Inflammatory macrophage treated with lipopolysaccharide for 4 hours (primary cell): ENCODE data around the gene SMARCD1.
A peak's percentile ranks its signal among the peaks of the same experiment; 100 is the strongest.
"Not testable (repeated sequence)": the region's sequence is repeated elsewhere in the genome, so short reads cannot be mapped to it uniquely, and the experiment has no call there.

Experiments
- DNase-seq: peaks from one replicate; pipeline ENCODE4 v3.0.0-alpha.2; 2020

SMARCD1 gene

DNA sequence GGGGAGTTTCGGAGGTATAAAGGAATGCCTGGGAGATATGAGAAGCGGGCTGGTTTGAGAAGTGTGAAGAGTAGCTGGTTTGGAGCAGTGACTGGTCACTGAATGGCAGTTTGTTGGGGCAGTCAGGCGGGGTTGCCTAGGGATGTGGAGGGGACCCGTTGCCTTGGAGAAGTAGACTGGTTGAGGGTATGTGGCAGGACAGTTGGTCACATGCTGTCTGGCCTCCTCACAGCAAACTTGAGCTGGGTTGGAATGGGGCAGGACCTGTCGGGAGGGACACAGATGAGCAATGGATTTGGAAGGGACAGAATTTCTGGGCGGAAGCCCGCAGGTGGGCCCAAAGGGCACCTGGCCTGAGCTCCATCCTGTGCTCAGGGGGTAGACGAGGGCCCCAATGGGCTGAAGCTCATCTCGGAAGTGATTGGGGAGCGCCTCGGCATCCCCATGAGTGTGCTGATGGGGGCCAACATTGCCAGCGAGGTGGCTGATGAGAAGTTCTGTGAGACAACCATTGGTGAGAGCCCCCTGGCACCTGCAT, 20.8 kb downstream of the SMARCD1 start:
- DNase-seq = no peak

DNA sequence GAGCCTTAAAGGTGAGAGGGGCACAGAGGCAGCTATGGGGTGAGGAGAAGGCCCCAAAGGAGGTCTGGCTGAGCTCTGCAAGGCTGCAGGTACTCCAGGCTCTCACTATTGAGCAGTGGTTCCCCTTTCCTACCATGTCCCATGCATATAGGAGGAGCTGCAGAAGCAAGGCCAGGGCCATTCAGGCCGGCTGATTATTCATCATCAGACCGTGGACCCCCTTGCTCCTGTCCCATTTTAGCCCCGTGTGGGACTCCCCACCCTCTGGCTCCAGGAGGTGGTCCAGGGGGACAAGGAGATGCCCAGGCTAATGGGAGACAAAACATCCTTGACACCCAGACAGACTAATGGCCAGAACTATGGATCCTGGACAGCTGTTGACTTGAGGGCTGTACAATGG, 21.8 kb downstream of the SMARCD1 start:
- no peak for DNase-seq

DNA sequence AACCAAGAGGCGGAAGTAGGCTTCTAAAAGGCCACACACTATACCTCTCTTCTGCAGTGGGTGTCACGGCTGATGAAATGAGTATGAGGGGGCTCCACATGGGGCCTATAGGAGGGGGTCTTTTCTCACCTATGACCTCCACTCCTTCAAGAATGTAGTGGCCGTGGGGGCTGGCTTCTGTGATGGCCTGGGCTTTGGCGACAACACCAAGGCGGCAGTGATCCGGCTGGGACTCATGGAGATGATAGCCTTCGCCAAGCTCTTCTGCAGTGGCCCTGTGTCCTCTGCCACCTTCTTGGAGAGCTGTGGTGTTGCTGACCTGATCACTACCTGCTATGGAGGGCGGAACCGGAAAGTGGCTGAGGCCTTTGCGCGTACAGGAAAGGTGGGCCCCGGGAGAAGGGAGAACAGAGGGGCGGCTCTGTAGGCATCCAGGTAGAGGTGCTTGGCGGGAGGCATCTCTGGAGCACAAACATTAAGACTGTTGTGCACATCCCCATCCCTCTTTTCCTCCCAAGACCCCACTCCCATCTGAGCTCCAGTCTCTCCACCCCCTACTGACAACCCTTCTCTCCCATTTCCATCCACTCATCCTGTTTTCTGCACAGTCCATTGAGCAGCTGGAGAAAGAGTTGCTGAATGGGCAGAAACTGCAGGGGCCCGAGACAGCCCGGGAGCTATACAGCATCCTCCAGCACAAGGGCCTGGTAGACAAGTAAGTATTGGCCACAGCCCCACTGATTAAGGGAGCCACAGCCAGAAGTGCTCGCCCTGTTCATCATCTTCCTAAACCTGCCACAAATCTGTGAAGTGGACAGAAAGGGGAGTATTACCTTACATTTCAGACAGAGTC, 22.5 kb downstream of the SMARCD1 start:
- no peak for DNase-seq

DNA sequence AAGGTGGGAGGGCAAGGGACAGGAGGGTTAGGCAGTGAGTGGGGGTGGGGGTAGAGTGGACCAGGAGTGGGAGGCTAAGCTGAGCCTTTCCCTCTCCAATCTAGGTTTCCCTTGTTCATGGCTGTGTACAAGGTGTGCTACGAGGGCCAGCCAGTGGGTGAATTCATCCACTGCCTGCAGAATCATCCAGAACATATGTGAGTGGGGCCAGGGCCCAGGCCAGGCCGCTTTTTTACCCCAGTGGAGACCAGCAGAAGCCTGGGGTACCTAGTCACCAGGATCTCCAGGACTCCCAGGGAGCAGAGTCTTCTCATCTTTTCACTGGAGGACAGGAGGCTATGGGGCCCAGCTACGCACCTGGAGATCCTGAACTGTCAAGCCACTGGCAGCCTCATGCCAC, 24.2 kb downstream of the SMARCD1 start:
- no peak for DNase-seq

DNA sequence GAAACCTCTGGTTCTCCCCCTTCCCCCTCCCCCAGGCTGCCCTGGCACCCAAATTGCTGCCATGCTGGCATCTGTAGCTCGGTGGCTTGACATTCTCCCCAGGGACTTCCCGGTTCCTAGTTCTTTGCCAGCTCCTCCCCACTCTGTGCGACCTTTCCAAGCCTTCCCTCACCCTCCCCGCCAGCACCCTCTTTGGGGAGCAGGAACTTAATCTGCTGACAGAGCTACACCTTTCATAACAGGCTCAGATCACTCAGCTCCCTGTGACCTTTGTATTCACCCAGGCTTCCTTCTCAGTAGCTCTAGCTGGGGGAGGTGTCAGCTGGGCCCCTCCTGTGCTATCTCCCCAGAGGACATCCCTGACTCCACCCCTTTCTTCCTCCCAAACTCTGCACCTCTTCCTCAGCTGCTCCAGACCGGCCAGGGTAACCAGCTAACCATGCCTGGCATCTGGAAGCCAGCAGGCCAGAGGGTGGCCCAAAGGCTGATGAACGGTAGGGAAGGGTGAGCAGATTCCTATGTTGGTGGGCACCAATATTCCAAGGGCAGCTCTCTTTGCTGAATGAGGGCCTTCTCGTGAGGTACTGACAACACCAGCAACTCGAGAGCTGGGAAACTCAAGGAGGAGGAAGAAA, 25.1 kb downstream of the SMARCD1 start:
- DNase-seq = peak; percentile 76

DNA sequence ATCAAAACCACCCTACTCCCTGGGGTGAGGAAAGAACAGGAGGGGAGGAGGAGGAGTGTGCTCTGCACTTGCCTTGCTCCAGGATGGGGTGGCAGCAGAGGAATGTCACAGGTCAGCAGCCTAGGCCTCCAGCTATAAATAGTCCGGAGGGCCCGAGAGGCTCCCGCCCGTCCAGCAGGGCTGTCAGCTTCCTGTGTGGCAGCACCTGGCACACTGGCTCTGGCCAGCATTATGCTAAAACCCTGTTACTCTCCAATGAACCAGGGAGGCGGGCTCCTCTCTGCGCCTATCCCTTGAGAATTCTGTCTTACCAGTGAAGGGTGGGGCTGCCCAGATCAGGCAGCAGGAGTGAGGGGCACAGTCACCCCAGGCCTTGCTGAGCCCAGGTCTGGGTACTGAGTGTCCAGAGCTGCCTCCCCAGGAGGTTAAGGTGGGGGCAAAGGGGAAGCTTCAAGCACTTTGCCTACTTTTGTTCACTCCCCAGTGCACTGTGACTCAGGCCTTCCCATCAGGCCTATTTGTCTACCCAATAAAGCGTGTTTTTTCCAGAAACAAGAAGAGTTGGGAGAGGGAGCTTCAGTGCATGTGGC, 25.7 kb downstream of the SMARCD1 start:
- DNase-seq = peak; percentile 22

DNA sequence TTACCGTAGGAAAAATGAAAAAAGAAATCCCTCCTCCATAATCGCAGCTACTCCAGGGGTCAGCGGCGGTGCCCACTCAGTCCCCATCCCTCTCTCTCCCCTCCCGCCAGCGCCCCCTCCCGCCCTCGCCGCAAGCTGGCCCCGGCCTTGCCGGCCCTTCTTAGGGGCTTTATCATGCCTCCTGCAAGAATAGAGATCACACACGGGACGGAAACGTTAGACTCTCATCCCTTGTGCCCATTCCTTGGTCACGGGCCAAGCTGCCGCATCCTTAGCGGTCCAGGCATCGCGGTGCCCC, 26.2 kb downstream of the SMARCD1 start:
- no peak for DNase-seq

DNA sequence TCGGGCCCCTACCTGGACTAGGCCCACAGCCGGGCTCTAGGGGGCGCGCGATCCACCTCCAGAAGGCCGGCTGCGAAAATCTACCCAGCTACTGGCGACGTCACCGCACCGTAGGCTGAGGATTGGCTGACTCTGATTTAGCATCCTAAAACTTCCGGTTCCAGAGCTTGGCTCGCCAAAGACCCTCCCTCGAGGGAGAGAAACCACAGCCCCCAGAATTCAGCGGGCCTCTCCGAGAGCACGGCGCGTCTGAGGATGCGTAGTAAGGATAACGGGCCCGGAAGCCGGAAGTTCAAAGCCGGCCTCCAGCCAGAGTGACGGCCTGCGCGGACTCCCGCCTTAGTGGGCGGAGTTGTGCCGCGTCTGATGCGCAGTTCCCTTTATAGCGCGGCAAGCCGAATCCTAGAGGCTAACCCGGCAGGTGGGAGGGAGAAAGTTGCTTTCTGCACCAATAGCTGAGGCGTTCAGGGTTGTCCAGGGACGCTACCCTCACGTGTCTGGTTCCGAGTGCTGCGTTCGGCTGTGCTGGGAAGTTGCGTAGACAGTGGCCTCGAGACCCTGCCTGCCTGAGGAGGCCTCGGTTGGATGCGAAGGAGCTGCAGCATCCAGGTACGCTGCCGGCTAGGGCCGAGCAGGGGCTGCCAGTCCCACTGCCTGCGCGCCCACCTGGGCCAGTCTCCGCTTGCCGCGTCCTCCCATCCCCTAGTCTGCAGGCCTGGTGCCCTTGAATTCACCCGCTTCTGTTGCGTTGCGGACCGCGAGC, 26.7 kb downstream of the SMARCD1 start, which contains the start of gene COX14:
Gene COX14 (plus strand): TSS at position 544 of the 763 bp plus-strand sequence. CDS start 7,808 bp downstream, outside the sequence.
- DNase-seq = peak; percentile 100

DNA sequence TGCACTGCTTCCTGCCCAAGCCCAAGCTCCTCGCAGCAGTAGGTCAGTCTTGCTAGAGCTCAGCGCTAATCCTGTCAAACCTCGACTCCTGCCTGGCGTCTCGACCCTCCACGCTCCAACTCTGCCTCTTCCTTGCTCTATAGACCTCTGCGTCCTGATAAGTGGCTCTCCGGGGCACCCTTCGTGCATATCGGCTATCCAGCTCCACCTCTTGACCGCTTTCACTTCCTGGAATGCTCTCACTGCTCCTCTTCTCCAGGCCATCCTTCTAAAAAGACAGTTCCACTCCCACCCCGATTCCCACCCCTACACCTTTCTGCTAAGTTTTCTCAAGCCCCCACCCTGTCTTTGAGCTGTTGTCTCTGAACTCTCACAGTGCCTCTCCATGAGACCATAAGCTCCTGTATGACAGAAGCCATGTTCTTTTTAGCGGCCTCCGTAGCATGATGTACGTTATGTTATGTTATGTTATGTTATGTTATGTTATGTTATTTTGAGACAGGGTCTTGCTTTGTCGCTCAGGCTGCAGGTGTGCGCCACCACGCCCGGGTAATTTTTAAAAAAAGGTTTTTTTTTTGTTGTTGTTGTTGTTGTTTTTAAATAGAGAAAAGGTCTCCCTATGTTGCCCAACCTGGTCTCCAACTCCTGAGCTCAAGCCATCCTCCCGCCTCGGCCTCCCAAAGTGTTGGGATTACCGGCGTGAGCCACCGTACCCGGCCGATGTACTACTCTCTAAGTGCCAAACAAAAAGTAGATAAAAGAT, 27.5 kb downstream of the SMARCD1 start:
- peak; percentile 59 for DNase-seq

DNA sequence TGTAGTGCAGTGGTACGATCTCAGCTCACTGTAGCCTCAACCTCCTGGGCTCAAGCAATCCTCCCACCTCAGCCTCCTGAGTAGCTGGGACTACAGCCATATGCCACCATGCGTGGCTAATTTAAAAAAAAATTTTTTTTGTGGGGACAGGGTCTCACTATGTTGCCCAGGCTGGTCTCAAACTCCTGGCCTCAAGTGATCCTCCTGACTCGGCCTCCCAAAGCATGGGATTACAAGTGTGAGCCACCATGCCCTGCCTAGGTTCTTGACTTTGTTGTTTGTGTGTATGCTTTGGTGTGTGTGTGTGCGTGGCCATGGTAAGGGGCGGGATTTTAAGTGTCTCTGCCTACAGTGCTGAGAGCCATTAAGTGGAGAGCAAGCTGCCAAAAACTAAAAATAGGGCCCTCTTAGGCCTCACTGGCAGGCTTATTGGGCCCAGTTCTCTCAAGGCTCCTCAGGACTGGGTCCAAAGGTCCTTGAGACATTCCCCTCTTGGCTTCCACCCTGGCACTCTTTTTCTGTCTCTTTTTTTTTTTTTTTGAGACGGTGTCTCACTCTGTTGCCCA, 32.0 kb downstream of the SMARCD1 start:
- DNase-seq = no peak

DNA sequence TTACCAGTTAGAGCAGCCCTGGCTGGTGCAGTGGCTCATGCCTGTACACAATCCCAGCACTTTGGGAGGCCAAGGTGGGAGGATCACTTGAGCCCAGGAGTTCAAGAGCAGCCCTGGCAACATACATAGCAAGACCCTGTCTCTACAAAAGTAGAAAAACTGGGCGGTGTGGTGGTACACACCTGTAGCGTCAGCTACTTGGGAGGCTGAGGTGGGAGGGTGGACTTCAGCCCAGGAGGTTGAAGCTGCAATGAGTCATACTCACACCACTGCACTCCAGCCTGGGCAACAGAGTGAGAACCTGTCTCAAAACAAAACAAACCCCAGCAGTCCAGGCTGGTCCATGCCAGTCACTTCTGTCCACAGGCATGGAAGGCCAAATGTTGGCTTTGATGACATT, 34.2 kb downstream of the SMARCD1 start:
- DNase-seq = no peak

DNA sequence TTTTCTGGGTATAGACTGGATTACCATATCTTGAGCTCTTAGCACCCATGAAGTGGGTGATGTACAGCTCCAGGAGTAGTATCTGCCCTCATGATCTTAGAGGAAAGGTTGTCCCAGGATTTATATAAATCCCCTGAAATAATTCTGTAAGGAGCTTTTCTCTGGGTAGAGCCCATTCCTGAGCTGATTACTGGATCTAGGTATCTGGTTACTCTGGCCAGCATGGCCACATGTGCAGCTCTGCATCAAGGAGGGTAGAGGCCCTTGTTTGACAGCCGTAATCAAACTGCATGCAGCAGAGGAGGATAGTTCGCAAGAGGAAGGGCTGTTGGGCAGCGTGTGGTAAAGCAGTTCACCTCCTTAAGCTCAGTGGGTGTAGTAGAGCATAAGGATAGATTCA, 35.4 kb downstream of the SMARCD1 start:
- DNase-seq = no peak

DNA sequence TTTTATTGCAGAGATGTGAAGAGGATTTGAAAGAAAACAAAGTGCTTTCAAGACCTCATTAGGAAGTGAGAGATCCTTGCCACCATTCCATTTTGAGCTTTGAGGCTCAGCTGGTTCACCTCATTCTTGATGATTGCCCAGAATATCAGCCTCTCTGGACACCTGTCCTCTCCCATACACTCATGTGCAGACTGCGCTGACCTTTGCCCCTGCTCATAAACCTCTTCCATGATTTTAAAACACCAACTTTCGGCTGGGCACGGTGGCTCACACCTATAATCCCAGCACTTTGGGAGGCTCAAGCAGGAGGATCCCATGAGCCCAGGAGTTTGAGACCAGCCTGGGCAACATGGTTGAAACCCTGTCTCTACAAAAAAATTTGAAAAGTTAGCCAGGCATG, 35.8 kb downstream of the SMARCD1 start:
- no peak for DNase-seq

DNA sequence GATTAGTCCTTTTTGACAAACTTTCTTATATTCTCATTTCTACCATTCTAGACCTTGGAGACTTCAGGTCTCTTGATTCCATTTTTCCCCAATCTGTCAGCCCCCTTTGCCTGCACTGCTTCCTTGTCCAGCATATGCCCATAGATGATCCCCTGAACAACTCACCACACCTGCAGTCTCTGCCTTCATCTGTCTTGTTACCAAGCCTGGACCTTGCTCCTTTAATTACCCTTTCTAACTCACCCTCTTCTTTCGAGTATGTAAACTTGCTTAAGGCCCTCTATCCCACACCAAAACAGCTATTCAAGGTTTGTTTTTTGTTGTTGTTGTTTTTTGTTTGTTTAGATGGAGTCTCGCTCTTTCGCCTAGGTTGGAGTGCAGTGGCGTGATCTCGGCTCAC, 36.5 kb downstream of the SMARCD1 start:
- no peak for DNase-seq

DNA sequence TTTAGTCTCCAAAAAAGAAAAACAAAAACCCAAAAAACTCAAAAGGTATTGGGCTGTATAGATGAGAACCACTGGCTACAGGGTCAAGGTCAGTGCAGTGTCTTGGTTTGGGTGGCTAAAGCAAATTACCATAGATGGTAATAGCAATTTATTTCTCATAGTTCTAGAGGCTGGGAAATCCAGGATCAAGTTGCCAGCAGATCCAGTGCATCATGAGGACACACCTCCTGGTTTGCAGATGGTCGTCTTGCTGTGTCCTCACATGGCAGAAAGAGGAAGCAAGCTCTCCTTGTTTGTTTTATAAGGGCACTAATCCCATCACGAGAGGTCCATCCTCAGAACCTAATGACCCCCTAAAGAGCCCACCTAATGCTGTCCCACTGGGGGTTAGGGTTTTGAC, 38.1 kb downstream of the SMARCD1 start:
- DNase-seq = no peak

DNA sequence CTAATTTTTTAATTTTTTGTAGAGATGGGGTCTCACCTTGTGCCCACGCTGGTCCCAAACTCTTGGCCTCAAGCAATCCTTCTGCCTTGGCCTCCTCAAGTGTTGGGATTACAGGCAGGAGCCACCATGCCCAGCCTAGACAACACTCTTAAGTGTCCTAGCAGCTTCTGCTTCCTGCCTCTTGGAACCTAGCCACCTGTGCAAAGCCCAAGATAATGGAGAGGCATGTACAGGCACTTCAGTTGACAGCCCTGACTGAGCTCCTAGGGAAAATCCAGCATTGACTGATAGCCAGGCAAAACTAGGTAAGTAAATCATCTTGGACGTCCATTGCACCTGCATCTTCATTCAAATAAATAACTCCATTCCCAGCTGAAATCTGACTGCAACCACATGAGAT, 42.4 kb downstream of the SMARCD1 start:
- no peak for DNase-seq

DNA sequence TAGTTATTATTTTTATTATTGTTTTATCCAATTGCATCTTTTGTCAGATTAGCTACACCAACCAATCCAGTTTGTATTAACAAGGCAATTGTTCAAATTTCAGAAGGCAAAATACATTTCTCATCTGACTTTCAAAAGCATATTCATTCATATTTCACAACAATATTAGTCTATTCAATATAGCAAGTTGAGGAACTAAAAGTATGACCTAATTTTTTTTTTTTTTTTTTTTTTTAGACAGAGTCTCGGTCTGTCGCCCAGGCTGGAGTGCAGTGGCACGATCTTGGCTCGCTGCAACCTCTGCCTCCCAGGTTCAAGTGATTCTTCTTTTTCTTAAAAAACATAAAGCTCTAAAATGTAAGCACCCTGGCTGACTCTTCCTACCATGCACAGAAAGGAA, 44.1 kb downstream of the SMARCD1 start:
- DNase-seq = peak; percentile 78

DNA sequence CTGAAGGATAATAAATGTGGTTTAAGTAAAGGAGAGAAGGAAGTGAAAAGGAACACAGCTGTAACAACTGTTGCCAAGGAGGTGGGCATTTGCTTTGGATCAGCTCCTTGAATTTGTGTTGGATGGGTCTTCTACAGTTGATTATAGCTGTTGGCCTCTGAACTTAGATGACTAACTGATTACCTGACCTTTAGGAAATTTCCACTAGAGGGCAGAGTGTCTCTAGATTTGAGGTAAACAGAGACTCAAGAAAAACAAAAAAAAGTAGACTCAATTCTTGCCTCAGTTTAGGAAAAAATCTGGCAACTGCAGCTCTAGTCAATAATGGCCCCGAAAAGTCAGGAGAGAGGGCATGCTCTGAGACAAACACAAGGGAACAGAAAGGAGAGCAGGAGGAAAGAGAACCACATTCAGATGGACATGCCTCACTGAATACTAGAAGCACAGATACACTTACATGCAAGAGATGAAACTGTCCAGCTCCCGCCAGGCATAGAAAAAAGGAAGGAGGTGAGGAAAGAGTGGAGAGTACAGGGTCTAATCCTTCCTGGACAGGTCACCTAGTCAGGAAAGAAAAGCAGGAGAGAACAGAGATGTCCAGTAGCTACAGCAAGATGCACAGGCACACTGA, 47.5 kb downstream of the SMARCD1 start:
- peak; percentile 24 for DNase-seq

DNA sequence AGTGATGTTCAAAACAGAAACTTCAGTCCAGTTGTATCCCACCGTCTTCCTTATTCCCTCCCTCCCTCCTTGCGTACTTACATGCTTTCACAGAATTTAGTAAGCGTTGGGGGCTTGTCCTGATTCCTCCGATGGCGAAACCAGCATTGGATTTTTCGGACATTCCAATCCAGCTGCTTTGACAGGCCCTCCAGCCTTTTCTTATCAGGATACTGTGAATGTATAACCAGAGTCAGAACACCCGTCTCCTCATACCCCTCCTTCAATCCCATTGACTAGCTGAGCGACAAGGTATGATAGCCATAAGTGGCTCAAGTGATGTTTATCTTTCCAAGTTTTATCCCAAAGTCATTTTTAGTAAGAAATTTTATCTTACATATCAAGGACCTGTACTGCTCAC, 57.9 kb downstream of the SMARCD1 start:
- DNase-seq = no peak

DNA sequence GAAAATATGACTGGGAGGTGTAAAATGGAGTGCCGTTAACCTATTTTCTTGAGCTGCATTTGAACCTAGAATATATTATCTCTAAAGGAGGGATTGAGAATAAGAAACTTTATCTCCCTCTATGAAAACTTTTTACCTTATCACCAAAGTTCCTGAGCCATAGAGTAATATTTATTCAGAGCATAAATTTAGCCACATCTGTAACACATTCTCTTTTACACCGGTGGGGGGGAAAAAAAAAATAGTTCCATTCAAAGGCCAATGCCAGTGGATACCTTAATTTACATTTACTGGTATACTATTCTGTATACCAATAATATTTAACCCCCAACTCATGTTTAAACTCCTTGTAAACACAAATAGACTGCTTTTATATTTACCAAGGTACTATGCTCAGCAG, 60.3 kb downstream of the SMARCD1 start:
- no peak for DNase-seq

DNA sequence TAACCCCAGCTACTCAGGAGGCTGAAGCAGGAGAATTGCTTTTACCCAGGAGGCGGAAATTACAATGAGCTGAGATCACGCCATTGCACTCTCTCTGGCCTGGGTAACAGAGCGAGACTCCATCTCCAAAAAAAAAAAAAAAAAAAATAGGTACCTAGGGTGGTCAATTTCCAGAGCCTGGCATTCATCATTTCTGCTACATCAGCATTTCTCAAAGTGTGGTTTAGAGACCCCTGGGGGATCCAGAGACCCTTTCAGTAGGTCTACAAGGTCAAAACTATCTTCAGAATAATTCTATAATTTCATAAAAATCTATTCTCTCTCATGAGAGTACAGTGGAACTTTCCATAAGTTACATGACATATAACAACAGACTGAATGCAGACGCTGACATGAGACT, 62.1 kb downstream of the SMARCD1 start:
- DNase-seq = no peak

DNA sequence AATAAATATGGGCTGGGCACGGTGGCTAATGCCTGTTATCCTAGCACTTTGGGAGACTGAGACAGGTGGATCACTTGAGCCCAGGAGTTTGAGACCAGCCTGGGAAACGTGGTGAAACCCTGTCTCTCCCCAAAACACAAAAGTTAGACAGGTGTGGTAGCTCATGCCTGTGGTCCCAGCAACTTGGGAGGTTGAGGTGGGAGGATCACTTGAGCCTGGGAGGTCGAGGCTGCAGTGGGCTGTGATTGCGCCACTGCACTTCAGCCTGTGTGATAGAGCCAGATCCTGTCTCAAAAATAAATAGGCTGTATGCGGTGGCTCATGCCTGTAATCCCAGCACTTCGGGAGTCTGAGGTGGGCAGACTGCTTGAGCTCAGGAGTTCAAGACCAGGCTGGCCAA, 62.9 kb downstream of the SMARCD1 start:
- not testable (repeated sequence) for DNase-seq
